HK-2 (cell line): ENCODE data around the gene DHRS13.
"Not testable (repeated sequence)": the region's sequence is repeated elsewhere in the genome, so short reads cannot be mapped to it uniquely, and the experiment has no call there.

Experiments
- DNase-seq: peaks from one replicate; pipeline ENCODE4 v3.0.0-alpha.2; 2018; ENCODE audit not compliant: unreplicated experiment

The DHRS13 gene

DNA sequence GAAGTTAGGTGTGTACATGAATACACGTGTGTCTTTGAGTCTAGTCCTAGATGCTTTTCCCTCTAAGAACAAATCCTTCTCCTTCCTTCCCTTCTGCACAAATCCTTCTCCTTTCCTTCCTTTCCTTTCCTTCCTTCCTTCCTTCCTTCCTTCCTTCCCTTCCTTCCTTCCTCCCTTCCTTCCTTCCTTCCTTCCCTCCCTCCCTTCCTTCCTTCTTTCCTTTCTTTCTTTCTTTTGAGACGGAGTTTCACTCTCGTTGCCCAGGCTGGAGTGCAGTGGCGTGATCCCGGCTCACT, 615 bp upstream of the DHRS13 start:
- DNase-seq = not testable (repeated sequence)

- DNase-seq = peak; percentile 59
These were observed 737 bp downstream of the DHRS13 start for GRCh38 chr17:28901866-28902818.

DNA sequence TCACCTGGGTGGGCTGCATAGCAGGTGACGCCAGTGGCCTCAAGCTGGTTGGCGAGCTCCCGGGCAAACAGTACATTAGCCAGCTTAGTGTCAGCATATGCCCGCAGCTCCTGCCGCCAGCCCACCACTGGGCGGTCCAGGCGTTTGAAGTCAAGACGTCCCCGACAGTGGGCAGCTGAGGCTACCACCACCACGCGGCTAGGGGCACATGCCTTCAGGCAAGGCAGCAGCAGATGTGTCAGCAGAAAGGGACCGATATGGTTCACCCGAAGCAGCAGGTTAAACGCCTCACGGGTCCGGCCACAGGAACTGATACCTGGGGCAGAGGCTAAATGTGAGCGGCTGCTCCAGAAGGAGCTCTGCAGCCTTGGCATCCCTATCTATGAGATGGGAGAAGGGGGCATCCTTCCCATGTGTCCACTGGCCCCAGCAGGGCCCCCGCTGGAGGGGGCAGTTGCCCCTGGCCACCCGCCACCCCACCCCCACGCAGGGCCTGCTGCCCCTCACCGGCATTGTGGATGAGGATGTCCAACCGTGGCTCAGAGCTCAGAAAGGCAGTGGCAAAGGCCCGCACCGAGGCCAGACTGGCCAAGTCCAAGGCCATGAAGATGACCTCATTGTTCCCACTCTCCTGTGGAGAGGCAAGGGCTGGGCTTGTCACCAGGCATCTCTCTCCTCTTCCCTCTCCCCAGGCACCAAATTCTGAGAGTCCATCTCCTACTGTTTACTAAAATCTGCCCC, 1.7 kb downstream of the DHRS13 start:
- no peak for DNase-seq

DNA sequence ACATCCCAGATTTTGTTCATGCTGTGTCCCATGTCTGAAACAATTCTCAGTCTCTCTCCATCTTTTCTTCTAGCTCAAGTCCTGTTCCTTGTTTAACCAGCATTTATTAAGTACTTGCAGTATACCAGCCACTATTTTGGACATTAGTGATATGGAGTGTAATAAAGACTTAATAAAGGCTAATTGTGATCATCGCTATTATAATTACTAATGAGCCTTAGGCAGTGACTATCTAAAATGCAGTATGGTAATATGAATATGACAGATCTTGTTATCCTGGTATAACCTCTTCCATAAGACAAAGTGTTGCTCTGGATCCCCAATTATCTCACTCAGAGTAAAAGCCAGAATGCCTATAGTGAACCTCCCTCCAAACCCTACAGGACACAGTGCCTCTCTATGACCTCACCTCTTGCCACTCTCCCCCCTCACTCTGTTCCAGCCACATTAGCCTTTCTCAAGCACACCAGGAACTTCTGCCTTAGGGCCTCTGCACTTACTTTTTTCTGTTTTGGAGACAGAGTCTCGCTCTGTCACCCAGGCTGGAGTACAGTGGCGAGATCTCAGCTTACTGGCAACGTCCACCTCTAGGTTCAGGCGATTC, 3.6 kb downstream of the DHRS13 start:
- DNase-seq = no peak

DNA sequence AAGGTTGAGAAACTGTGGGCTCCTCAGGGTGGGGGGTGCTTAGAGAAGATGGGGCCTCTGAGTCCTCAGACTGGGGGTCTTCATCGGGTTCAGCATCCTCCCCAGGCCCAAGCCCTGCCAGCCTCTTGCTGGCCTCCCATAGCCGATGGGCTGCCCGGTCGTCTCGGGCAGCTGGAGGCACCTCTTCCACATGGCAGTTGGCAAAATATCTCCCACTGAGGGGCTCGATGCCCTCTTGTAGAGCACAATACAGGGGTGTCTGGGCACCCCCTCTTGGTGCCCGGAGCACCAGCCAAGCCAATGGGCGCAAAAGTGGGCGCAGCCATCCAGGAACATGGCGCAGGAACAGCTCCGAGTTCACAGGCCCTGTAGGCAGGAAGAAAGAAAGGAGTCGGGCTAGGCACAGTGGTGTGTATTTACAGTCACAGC, 4.3 kb downstream of the DHRS13 start:
- DNase-seq = no peak

DNA sequence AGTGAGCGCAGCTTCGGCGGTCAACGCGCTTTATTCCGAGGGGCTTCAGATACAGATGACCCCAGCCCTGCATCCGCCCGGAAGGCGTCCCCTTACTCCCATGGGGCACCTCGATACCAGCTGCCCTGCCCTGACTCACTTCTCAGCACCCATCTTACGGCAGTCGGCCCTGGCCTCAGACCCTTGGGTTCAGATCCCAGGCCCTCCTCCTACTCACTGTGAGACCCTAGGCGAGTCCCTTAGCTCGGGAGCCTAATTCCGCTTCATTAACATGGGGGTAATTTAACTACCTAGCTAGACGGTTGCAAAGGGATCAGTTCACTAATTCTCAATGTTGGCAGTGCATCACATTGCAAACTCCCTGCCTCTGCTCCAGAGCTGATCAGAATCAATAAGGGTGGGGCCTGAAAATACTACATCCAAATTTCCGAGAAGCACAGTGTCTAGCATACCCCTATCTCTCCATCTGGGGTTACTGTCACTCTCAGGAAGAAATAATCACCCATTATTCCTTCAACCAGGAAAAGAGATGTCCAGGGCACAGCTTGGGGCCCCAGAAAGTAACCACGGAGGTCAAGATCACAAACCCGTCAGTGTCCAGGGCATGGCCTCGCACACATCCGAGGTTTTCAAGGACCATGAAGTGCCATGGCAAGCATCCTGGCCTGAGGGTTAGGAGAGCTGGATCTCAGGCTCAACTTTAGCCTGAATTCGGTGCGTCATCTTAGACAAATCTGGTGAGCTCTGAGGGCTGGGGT, 4.9 kb downstream of the DHRS13 start:
- DNase-seq = no peak

DNA sequence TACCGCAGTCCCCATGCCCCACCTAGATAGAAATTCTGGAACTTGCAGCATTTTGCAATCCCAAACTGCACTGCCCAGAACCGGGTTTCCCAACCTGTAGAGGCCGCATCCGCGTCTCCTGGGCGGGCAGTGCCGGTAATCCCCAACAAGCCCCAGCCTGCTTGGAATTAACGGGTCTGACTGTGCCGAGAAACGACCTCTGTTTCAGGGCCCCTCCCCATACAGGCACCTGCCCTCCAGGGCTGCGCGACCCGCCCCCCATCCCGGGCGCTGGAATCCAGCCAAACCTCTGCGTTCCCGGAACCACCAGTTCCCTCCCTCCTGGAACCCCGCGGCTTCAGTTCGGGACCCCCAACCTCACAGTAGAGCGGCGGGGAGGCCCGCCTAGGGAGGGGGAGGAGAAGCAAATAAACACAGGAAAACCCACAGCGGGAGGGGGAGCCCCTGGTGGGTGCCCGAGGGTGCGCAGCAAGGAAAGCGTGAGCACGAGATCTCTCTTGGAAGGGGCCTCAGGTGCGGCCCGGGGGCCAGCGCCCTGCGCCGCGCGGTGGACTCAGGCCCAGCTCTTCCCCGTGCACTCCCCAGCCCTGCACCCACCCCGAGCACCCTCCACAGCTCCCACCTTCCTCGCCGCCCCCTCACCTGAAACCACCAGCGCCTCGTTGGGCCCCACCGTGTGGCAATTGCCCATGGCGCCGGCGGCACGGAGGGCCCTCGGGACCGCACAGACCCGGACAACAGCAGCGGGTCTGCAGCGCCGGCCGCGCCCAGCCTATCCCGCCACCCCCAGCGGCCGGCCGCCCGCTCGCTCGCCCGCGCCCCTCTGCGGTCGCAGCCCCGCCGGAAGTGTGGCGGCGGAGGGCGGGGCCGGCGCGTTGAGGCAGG, 5.8 kb downstream of the DHRS13 start, which contains the start of gene FLOT2:
TSS of gene FLOT2 (minus strand) at position 850 of the 885 bp plus-strand sequence. CDS start at position 691, 159 bp downstream.
- peak; percentile 52 for DNase-seq

GRCh38 chr17:28896491-28896883, 6.4 kb downstream of the DHRS13 start:
- DNase-seq = no peak

DNA sequence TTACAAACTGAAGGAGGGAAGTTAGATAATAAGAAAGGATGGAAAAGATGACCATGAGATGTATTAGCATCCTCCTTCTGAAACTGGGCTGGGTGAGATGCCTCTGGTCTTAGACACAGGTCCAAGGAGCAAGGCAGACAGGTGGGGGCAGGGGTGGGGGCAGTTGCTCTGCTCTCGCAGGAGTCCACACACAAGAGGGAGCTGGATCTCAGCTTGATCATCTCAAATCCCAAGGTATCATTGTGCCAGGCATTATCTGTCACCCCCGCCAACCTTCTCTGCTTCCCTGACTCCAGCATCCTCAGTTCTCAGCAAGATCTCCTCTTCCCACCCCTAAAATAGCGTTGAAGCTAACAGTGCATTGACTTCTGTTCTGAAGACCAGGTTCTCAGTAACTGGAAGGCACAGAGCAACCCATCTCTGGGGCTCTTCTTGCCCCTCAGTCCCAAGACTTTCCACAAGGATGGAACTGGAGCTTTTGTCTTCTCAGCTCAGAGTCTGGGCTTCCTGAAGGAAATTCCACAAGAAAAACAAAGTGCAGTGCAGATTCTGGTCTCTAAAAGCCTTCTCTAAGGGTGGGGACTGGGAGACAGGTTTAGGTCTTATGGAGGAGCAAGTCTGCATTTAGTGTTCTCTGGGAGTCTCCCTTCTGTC, 7.0 kb downstream of the DHRS13 start:
- DNase-seq = no peak

GRCh38 chr17:28893248-28894183, 9.4 kb downstream of the DHRS13 start:
- DNase-seq = not testable (repeated sequence)

DNA sequence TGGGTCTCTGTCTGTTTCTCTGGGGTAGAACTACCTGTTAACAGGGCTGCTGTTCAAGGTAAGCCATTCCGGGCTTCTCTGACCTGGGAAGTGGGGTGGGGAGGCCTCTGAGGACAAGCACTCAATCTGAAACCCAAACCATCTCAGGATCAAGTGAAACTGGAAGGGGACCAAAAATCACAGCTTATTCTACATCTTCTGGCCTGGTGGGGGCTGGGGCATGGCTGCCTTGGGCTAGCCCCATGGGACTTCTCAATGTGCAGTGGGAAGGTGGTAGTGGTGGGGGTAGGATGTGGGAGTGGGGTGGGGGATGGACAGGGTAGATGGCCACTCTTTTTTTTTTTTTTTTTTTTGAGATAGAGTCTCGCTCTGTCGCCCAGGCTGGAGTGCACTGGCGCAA, 10.9 kb downstream of the DHRS13 start:
- DNase-seq = no peak

- no peak for DNase-seq
These were observed 11.7 kb downstream of the DHRS13 start for GRCh38 chr17:28891201-28891600.

- DNase-seq = no peak
These were observed 12.9 kb downstream of the DHRS13 start for GRCh38 chr17:28889996-28890395.

- DNase-seq = no peak
These were observed 14.0 kb downstream of the DHRS13 start for GRCh38 chr17:28888832-28889231.

GRCh38 chr17:28887871-28888471, 14.9 kb downstream of the DHRS13 start:
- no peak for DNase-seq

GRCh38 chr17:28885951-28886350, 16.9 kb downstream of the DHRS13 start:
- DNase-seq = no peak

- DNase-seq = no peak
These were observed 17.5 kb downstream of the DHRS13 start for GRCh38 chr17:28885363-28885762.

- no peak for DNase-seq
These were observed 18.7 kb downstream of the DHRS13 start for GRCh38 chr17:28883967-28884702.
